Keratinocyte (primary cell): ENCODE results near the gene DELE1. TPM values are rescaled to one million over a fixed set of nuclear protein-coding genes. Genes with fewer than 3 reads are reported as not detected.

ENCODE experiments used
- DNase-seq: peaks from one replicate; pipeline ENCODE4 v3.0.0-alpha.2; 2011; ENCODE audit warnings: low read depth, missing footprints, low spot score
- FAIRE-seq: peaks from 2 replicates; lab custom pipeline; 2011; peaks lifted over from hg19 to GRCh38; lab: Jason Lieb, UNC
- H2AFZ ChIP-seq: 2 replicates; pipeline ENCODE4 v1.6.0; 2012; ENCODE audit warnings: low read length, control low read depth, inconsistent platforms; ENCODE audit not compliant: control insufficient read depth
- H3K27ac ChIP-seq: 2 replicates; pipeline ENCODE4 v1.5.1; 2011; ENCODE audit warnings: low read length; ENCODE audit not compliant: control insufficient read depth, insufficient read depth
- H3K27me3 ChIP-seq: 3 replicates; pipeline ENCODE4 v1.6.0; 2011; ENCODE audit warnings: low read length; ENCODE audit not compliant: control insufficient read depth, insufficient read depth; ENCODE audit errors: extremely low read depth
- H3K36me3 ChIP-seq, 2 experiments: 2 replicates in 1 of 2; 3 replicates in 1 of 2; pipeline ENCODE4 v1.5.1; 2011; ENCODE audit warnings: low read length in 2 of 2, mild to moderate bottlenecking in 1 of 2; ENCODE audit not compliant: control insufficient read depth in 2 of 2, insufficient read depth in 2 of 2; ENCODE audit errors: extremely low read depth in 1 of 2
- H3K4me1 ChIP-seq: 3 replicates; pipeline ENCODE4 v1.5.1; 2011; ENCODE audit warnings: low read length; ENCODE audit not compliant: control insufficient read depth, insufficient read depth; ENCODE audit errors: extremely low read depth
- H3K4me2 ChIP-seq: 3 replicates; pipeline ENCODE4 v1.6.0; 2011; ENCODE audit warnings: low read depth, low read length; ENCODE audit not compliant: control insufficient read depth, insufficient read depth; ENCODE audit errors: extremely low read depth
- H3K4me3 ChIP-seq, 3 experiments: fragments of 200-600 bp in 1 of 3; sonication (generic) in 1 of 3; 2 replicates in 2 of 3; 3 replicates in 1 of 3; pipeline ENCODE4 v1.5.1; 2011 to 2016; ENCODE audit warnings: low read length in 3 of 3, mild to moderate bottlenecking in 3 of 3, control low read depth in 2 of 3, inconsistent platforms in 1 of 3, low read depth in 1 of 3, mixed read lengths in 1 of 3, mixed run types in 1 of 3, moderate library complexity in 1 of 3; ENCODE audit not compliant: control insufficient read depth in 2 of 3, insufficient read depth in 2 of 3; ENCODE audit errors: extremely low read depth in 1 of 3
- H3K79me2 ChIP-seq: 2 replicates; pipeline ENCODE4 v1.6.0; 2012; ENCODE audit warnings: low read length; ENCODE audit not compliant: control insufficient read depth, insufficient read depth
- H3K9ac ChIP-seq: 3 replicates; pipeline ENCODE4 v1.6.0; 2011; ENCODE audit warnings: low read length; ENCODE audit not compliant: control insufficient read depth, insufficient read depth; ENCODE audit errors: extremely low read depth
- H3K9me1 ChIP-seq: 3 replicates; pipeline ENCODE4 v1.6.0; 2011; ENCODE audit warnings: low read length; ENCODE audit not compliant: control insufficient read depth, insufficient read depth; ENCODE audit errors: extremely low read depth
- H3K9me3 ChIP-seq: 2 replicates; pipeline ENCODE4 v1.5.1; 2012; ENCODE audit warnings: low read depth, low read length; ENCODE audit not compliant: control insufficient read depth
- H4K20me1 ChIP-seq: 3 replicates; pipeline ENCODE4 v1.6.0; 2011; ENCODE audit warnings: low read length; ENCODE audit not compliant: control insufficient read depth, insufficient read depth; ENCODE audit errors: extremely low read depth
- CTCF ChIP-seq, 3 experiments: IDR thresholded peaks in 1 of 3; conservative IDR thresholded peaks in 1 of 3; optimal IDR thresholded peaks in 1 of 3; 2 replicates in 2 of 3; 3 replicates in 1 of 3; pipeline versions ENCODE3 to v1.5.1; 2011; ENCODE audit warnings: low read length in 3 of 3, mild to moderate bottlenecking in 3 of 3, moderate library complexity in 2 of 3, control low read depth in 1 of 3, inconsistent platforms in 1 of 3; ENCODE audit not compliant: insufficient read depth in 2 of 3; ENCODE audit errors: extremely low read depth in 1 of 3
- EZH2 ChIP-seq: IDR thresholded peaks from one replicate; pipeline ENCODE4 v1.6.1; 2012; ENCODE audit warnings: inconsistent platforms, mild to moderate bottlenecking, low read length, moderate library complexity
- dilution Hi-C: fragments of 300-500 bp; cut with MboI; formaldehyde crosslinking; loops from one replicate; pipeline ENCODE4 v1.7.0; 2020; ENCODE audit warnings: low sequenced_read_pairs; ENCODE audit not compliant: extremely low pct_ligation_motif_present
- polyA plus RNA-seq, 5 experiments: library from polyadenylated mRNA; depleted of rRNA in 3 of 5; stranded (reverse) in 3 of 5; stranded (forward) in 1 of 5; unstranded in 1 of 5; fragments of >200 nt; gene quantifications; 1 replicate in 1 of 5; 2 replicates in 3 of 5; 3 replicates in 1 of 5; pipeline versions ENCODE4 v1.2.1 to v1.2.3, GENCODE V29; 2011 to 2012; ENCODE audit warnings: missing spikeins in 2 of 5, low read depth in 1 of 5, low replicate concordance in 1 of 5

Gene DELE1
- polyA plus RNA-seq, 1 donor (not counting 4 experiments of a cell fraction or from before 2014, with no cell fraction given), result 37.5 TPM

GRCh38 chr5:141928051-141928450, 4.4 kb downstream of the DELE1 start:
- Histone ChIP-seq H2AFZ (no peak overlapping the region), H3K36me3 (peaks cover 26 to 36% of the 10 kb centered on the region in 2 experiments), H3K27ac (no peak overlapping the region), H3K9ac (no peak overlapping the region), H3K4me3 (no peak overlapping the region), H3K9me3 (no peaks in the 10 kb centered on the region), H3K27me3 (no peaks in the 10 kb centered on the region), H3K9me1 (peaks cover 2% of the 10 kb centered on the region), H3K4me1 (peaks cover 6% of the 10 kb centered on the region), H3K79me2 (peaks cover 11% of the 10 kb centered on the region), H3K4me2 (no peak overlapping the region), H4K20me1 (no peaks in the 10 kb centered on the region)
- TF ChIP-seq EZH2, result no peak
- no peak for TF ChIP-seq CTCF (optimal IDR thresholded peaks at IDR 0.05 in 1 of 3, IDR thresholded peaks at IDR 0.05 in 1 of 3, conservative IDR thresholded peaks at IDR 0.05 in 1 of 3; ENCODE audit: extremely low read depth in 1 of 3, insufficient read depth in 2 of 3, low read length in 3 of 3)
- FAIRE-seq, result no peak
- DNase-seq, result no peak
- dilution Hi-C loops, result no loop called here

- Histone ChIP-seq H3K9me3 (no peaks in the 10 kb centered on the region), H3K4me2 (no peak overlapping the region), H3K4me3 (no peak overlapping the region), H3K27me3 (no peaks in the 10 kb centered on the region), H3K36me3 (peaks cover 37 to 42% of the 10 kb centered on the region in 2 experiments), H3K9me1 (peaks cover 4% of the 10 kb centered on the region), H3K79me2 (peaks cover 5% of the 10 kb centered on the region), H4K20me1 (no peaks in the 10 kb centered on the region), H3K27ac (no peak overlapping the region), H3K4me1 (peaks cover under 1% of the 10 kb centered on the region), H3K9ac (no peak overlapping the region), H2AFZ (no peak overlapping the region)
- dilution Hi-C loops, result no loop called here
- FAIRE-seq (no peak), DNase-seq (no peak)
- TF ChIP-seq EZH2 (no peak), CTCF (optimal IDR thresholded peaks at IDR 0.05 in 1 of 3, IDR thresholded peaks at IDR 0.05 in 1 of 3, conservative IDR thresholded peaks at IDR 0.05 in 1 of 3; ENCODE audit: extremely low read depth in 1 of 3, insufficient read depth in 2 of 3, low read length in 3 of 3) (no peak)
Observed at GRCh38 chr5:141929398-141930058, 5.9 kb downstream of the DELE1 start.
